Tibial nerve (tissue), 4 donors: ENCODE measurements around the gene ZFAND2B.

ENCODE experiments used
- CTCF ChIP-seq, 5 experiments: fragments of 200-600 bp in 3 of 5; fragments of 450-650 bp in 2 of 5; sonication (generic) in 3 of 5; IDR thresholded peaks; one replicate each; pipeline ENCODE4 v1.5.1; 2016 to 2019; ENCODE audit warnings: antibody characterized with exemption in 5 of 5, mild to moderate bottlenecking in 3 of 5, moderate library complexity in 2 of 5
- EP300 ChIP-seq, 2 donors: sonication (generic); formaldehyde crosslinking; IDR thresholded peaks; one replicate each; pipeline ENCODE4 v1.6.1; 2017; ENCODE audit warnings: antibody characterized with exemption in 2 of 2, mild to moderate bottlenecking in 1 of 2
- POLR2A ChIP-seq, 2 donors: fragments of 450-650 bp; IDR thresholded peaks; one replicate each; pipeline ENCODE4 v1.6.1; 2017; ENCODE audit warnings: antibody characterized with exemption in 2 of 2, mild to moderate bottlenecking in 2 of 2, moderate library complexity in 2 of 2

GRCh38 chr2:219209236-219210195 lies 2.9 kb downstream of the ZFAND2B start:
- TF ChIP-seq CTCF (IDR thresholded peaks at IDR 0.05) (no peak), EP300 (IDR thresholded peaks at IDR 0.05) (no peak), POLR2A (IDR thresholded peaks at IDR 0.05) (no peak)
